Osteocyte (in vitro differentiated cells): ENCODE results near the gene ZNF473. TPM values are rescaled to one million over a fixed set of nuclear protein-coding genes. Genes with fewer than 3 reads are reported as not detected.

Source experiments
- DNase-seq: peaks from one replicate; pipeline ENCODE4 v3.0.0; 2021; ENCODE audit warnings: mixed read lengths; ENCODE audit not compliant: unreplicated experiment; ENCODE audit errors: extremely low spot score
- H3K27ac Mint-ChIP-seq: one replicate; pipeline ENCODE4 v1.8.0; 2021; ENCODE audit warnings: mild to moderate bottlenecking, mixed read lengths; ENCODE audit not compliant: unreplicated experiment
- H3K27me3 Mint-ChIP-seq: one replicate; pipeline ENCODE4 v1.8.0; 2021; ENCODE audit warnings: mixed read lengths; ENCODE audit not compliant: unreplicated experiment
- H3K36me3 Mint-ChIP-seq: one replicate; pipeline ENCODE4 v1.8.0; 2021; ENCODE audit warnings: mixed read lengths; ENCODE audit not compliant: unreplicated experiment
- H3K4me1 Mint-ChIP-seq: one replicate; pipeline ENCODE4 v1.8.0; 2021; ENCODE audit warnings: mixed read lengths; ENCODE audit not compliant: unreplicated experiment
- H3K4me3 Mint-ChIP-seq: one replicate; pipeline ENCODE4 v1.8.0; 2021; ENCODE audit warnings: mild to moderate bottlenecking, moderate library complexity, mixed read lengths; ENCODE audit not compliant: unreplicated experiment
- H3K9me3 Mint-ChIP-seq: one replicate; pipeline ENCODE4 v1.8.0; 2021; ENCODE audit warnings: mixed read lengths; ENCODE audit not compliant: unreplicated experiment
- CTCF ChIP-seq: fragments of 200-600 bp; sonication (generic); IDR thresholded peaks from 2 replicates; pipeline ENCODE4 v1.5.0; 2021; ENCODE audit warnings: antibody characterized with exemption, mild to moderate bottlenecking, moderate library complexity
- total RNA-seq: library from RNA; stranded (reverse); gene quantifications from 2 replicates; pipeline ENCODE4 v1.2.1, GENCODE V29; 2021

The ZNF473 gene
- total RNA-seq, 1 donor from 2014 or later, result 9.8 TPM

GRCh38 chr19:49987159-49987698, 38.6 kb upstream of the ZNF473 start:
- H3K27ac Mint-ChIP-seq, result no peak overlapping the region

GRCh38 chr19:49988007-49988406, 37.8 kb upstream of the ZNF473 start:
- Mint-ChIP-seq H3K9me3 (no peaks in the 10 kb centered on the region), H3K27ac (no peak overlapping the region), H3K4me3 (no peak overlapping the region), H3K4me1 (no peaks in the 10 kb centered on the region), H3K36me3 (peaks cover 38% of the 10 kb centered on the region), H3K27me3 (no peaks in the 10 kb centered on the region)
- DNase-seq, result no peak
- TF ChIP-seq CTCF, result no peak

More at GRCh38 chr19:49987159-49987698, 38.6 kb upstream of the ZNF473 start:
- Mint-ChIP-seq H3K9me3 (no peaks in the 10 kb centered on the region), H3K36me3 (peaks cover 32% of the 10 kb centered on the region), H3K27me3 (no peaks in the 10 kb centered on the region), H3K4me1 (no peaks in the 10 kb centered on the region), H3K4me3 (no peak overlapping the region)
- TF ChIP-seq CTCF, result peak; percentile 34
- DNase-seq, result peak; percentile 95

- H3K4me3 Mint-ChIP-seq, result no peak overlapping the region
- no peak for DNase-seq
- no peak overlapping the region for H3K27ac Mint-ChIP-seq
- TF ChIP-seq CTCF, result no peak
- peaks cover 38% of the 10 kb centered on the region for H3K36me3 Mint-ChIP-seq
- no peaks in the 10 kb centered on the region for H3K4me1 Mint-ChIP-seq
- H3K27me3 Mint-ChIP-seq, result no peaks in the 10 kb centered on the region
- H3K9me3 Mint-ChIP-seq, result no peaks in the 10 kb centered on the region
Measured at GRCh38 chr19:49988433-49988832, 37.4 kb upstream of the ZNF473 start.

- TF ChIP-seq CTCF, result no peak
Measured at GRCh38 chr19:49997709-49998108, 28.1 kb upstream of the ZNF473 start.

GRCh38 chr19:49999371-50000010, 26.3 kb upstream of the ZNF473 start:
- no peak overlapping the region for H3K27ac Mint-ChIP-seq
- H3K9me3 Mint-ChIP-seq, result no peaks in the 10 kb centered on the region
- no peak for TF ChIP-seq CTCF
- peaks cover 8% of the 10 kb centered on the region for H3K4me1 Mint-ChIP-seq
- H3K4me3 Mint-ChIP-seq, result no peak overlapping the region
- peaks cover 33% of the 10 kb centered on the region for H3K36me3 Mint-ChIP-seq
- no peaks in the 10 kb centered on the region for H3K27me3 Mint-ChIP-seq
- DNase-seq, result no peak

More at GRCh38 chr19:49997709-49998108, 28.1 kb upstream of the ZNF473 start:
- H3K9me3 Mint-ChIP-seq, result no peaks in the 10 kb centered on the region
- no peaks in the 10 kb centered on the region for H3K27me3 Mint-ChIP-seq
- no peaks in the 10 kb centered on the region for H3K4me1 Mint-ChIP-seq
- H3K27ac Mint-ChIP-seq, result no peak overlapping the region
- no peak overlapping the region for H3K4me3 Mint-ChIP-seq
- DNase-seq, result no peak
- peaks cover 41% of the 10 kb centered on the region for H3K36me3 Mint-ChIP-seq
